HepG2 (cell line): ENCODE data around the gene PDZD11.
"Not testable (repeated sequence)": the region's sequence is repeated elsewhere in the genome, so short reads cannot be mapped to it uniquely, and the experiment has no call there.

ENCODE experiments used
- BCL6 ChIP-seq: IDR thresholded peaks from 2 replicates; pipeline ENCODE4 v1.6.1; 2016; ENCODE audit warnings: missing genetic modification reagents, missing compliant biosample characterization
- CC2D1A ChIP-seq: sonication (generic); formaldehyde crosslinking; IDR thresholded peaks from 2 replicates; pipeline ENCODE4 v1.8.1; 2023; ENCODE audit warnings: mild to moderate bottlenecking, missing genetic modification reagents
- NR2F2 ChIP-seq: IDR thresholded peaks from 2 replicates; pipeline ENCODE4 v1.6.1; 2012; ENCODE audit warnings: low read depth, inconsistent platforms, borderline replicate concordance
- TCF7L2 ChIP-seq: IDR thresholded peaks from 2 replicates; pipeline ENCODE4 v1.6.1; 2011; ENCODE audit warnings: mild to moderate bottlenecking, low read depth, low read length, moderate library complexity
- ZNF335 ChIP-seq: sonication (generic); formaldehyde crosslinking; IDR thresholded peaks from 2 replicates; pipeline ENCODE4 v1.4.0; 2020; ENCODE audit warnings: missing genetic modification reagents
- ZNF670 ChIP-seq: sonication (generic); formaldehyde crosslinking; IDR thresholded peaks from 2 replicates; pipeline ENCODE4 v1.8.0; 2022; ENCODE audit warnings: mild to moderate bottlenecking, missing genetic modification reagents, borderline replicate concordance
- TF ChIP-seq, protein P1 (sequence below): sonication (generic); formaldehyde crosslinking; IDR thresholded peaks from 2 replicates; pipeline ENCODE4 v1.4.0; 2020; ENCODE audit warnings: missing genetic modification reagents, mild to moderate bottlenecking, borderline replicate concordance
- TF ChIP-seq, protein P2 (sequence below): sonication (generic); formaldehyde crosslinking; IDR thresholded peaks from 2 replicates; pipeline ENCODE4 v1.4.0; 2020; ENCODE audit warnings: missing genetic modification reagents
- TF ChIP-seq, protein P3 (sequence below): fragments of 450-650 bp; IDR thresholded peaks from 2 replicates; pipeline ENCODE4 v1.6.1; 2016

DNA sequence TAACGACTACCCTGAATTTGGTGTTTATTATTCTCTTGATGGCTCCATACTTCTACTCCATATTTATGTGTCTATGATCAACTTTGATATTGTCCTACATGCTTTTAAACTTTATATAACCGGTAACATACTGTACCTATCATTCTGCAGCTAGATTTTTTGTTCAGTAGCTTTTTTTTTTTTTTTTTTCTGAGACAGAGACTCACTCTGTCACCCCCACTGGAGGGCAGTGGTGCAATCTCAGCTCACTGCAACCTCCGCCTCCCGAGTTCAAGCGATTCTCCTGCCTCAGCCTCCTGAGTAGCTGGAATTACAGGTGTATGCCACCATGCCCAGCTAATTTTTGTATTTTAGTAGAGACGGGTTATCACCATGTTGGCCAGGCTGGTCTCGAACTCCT, 15.7 kb downstream of the PDZD11 start:
- TF ChIP-seq NR2F2; ZNF670; TCF7L2; CC2D1A; BCL6; ZNF335 (CRISPR knock-in tag): not testable (repeated sequence)
- TF ChIP-seq, protein P1, sequence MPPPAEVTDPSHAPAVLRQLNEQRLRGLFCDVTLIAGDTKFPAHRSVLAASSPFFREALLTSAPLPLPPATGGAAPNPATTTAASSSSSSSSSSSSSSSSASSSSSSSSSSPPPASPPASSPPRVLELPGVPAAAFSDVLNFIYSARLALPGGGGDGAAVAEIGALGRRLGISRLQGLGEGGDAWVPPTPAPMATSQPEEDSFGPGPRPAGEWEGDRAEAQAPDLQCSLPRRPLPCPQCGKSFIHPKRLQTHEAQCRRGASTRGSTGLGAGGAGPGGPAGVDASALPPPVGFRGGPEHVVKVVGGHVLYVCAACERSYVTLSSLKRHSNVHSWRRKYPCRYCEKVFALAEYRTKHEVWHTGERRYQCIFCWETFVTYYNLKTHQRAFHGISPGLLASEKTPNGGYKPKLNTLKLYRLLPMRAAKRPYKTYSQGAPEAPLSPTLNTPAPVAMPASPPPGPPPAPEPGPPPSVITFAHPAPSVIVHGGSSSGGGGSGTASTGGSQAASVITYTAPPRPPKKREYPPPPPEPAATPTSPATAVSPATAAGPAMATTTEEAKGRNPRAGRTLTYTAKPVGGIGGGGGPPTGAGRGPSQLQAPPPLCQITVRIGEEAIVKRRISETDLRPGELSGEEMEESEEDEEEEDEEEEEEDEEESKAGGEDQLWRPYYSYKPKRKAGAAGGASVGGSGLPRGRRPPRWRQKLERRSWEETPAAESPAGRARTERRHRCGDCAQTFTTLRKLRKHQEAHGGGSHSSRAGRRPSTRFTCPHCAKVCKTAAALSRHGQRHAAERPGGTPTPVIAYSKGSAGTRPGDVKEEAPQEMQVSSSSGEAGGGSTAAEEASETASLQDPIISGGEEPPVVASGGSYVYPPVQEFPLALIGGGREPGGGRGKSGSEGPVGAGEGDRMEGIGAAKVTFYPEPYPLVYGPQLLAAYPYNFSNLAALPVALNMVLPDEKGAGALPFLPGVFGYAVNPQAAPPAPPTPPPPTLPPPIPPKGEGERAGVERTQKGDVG (CRISPR knock-in tag) = not testable (repeated sequence)
- TF ChIP-seq, protein P2, sequence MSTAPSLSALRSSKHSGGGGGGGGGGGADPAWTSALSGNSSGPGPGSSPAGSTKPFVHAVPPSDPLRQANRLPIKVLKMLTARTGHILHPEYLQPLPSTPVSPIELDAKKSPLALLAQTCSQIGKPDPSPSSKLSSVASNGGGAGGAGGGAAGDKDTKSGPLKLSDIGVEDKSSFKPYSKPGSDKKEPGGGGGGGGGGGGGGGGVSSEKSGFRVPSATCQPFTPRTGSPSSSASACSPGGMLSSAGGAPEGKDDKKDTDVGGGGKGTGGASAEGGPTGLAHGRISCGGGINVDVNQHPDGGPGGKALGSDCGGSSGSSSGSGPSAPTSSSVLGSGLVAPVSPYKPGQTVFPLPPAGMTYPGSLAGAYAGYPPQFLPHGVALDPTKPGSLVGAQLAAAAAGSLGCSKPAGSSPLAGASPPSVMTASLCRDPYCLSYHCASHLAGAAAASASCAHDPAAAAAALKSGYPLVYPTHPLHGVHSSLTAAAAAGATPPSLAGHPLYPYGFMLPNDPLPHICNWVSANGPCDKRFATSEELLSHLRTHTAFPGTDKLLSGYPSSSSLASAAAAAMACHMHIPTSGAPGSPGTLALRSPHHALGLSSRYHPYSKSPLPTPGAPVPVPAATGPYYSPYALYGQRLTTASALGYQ (CRISPR knock-in tag) = not testable (repeated sequence)
- TF ChIP-seq, protein P3, sequence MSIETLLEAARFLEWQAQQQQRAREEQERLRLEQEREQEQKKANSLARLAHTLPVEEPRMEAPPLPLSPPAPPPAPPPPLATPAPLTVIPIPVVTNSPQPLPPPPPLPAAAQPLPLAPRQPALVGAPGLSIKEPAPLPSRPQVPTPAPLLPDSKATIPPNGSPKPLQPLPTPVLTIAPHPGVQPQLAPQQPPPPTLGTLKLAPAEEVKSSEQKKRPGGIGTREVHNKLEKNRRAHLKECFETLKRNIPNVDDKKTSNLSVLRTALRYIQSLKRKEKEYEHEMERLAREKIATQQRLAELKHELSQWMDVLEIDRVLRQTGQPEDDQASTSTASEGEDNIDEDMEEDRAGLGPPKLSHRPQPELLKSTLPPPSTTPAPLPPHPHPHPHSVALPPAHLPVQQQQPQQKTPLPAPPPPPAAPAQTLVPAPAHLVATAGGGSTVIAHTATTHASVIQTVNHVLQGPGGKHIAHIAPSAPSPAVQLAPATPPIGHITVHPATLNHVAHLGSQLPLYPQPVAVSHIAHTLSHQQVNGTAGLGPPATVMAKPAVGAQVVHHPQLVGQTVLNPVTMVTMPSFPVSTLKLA = not testable (repeated sequence)
